Measurements from ENCODE around the gene RAG1.

The RAG1 gene

DNA sequence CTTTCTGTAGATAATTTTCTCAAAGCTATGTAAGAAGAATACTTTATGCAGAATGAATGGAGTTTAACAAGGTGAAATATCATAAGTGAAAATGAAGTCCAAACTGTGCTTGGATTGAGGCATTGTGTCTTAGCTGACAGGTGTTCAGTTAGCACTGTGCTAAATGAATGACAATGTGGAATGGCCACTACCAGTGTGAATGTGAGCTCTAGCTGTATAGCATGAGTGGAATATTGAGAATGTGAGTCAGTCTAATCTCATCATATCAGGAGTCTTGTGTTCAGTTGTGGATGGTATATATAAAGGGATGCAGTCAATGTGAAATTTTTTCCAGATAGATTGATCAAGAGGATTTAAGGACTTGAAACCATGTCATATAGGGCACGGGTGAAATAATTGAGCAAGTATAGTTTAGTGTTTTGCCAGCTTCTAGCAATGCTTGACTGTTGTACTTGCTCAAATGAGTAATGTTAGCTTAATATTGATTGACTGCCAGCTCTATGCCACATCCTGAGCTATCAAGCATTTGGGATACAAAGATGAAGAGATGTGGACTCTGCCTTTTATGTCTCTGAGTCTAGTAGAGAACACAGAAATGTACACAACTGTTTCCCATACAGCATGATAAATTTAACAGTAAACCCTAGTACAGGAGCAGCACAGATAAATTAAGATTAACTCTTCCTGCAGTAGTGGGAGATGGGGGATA lies 40.8 kb downstream of the RAG1 start:
- Histone ChIP-seq H3K4me3 (IDR thresholded peaks at IDR 0.05; ENCODE audit: insufficient read depth, low read depth, low read length) (no peak overlapping the region), H3K79me2 (ENCODE audit: insufficient read depth, low read depth) (no peaks in the 10 kb centered on the region), H3K36me3 (ENCODE audit: insufficient read depth) (no peaks in the 10 kb centered on the region), H3K27ac (no peak overlapping the region), H2AFZ (ENCODE audit: low read depth) (no peak overlapping the region), H3K4me1 (ENCODE audit: low read depth, poor library complexity, severe bottlenecking) (peaks cover 39% of the 10 kb centered on the region), H3K27me3 (ENCODE audit: insufficient read depth, low read depth) (no peaks in the 10 kb centered on the region), H3K9ac (no peak overlapping the region), H3K4me2 (no peak overlapping the region), H4K20me1 (ENCODE audit: insufficient read depth) (no peaks in the 10 kb centered on the region)
- TF ChIP-seq, protein P1, sequence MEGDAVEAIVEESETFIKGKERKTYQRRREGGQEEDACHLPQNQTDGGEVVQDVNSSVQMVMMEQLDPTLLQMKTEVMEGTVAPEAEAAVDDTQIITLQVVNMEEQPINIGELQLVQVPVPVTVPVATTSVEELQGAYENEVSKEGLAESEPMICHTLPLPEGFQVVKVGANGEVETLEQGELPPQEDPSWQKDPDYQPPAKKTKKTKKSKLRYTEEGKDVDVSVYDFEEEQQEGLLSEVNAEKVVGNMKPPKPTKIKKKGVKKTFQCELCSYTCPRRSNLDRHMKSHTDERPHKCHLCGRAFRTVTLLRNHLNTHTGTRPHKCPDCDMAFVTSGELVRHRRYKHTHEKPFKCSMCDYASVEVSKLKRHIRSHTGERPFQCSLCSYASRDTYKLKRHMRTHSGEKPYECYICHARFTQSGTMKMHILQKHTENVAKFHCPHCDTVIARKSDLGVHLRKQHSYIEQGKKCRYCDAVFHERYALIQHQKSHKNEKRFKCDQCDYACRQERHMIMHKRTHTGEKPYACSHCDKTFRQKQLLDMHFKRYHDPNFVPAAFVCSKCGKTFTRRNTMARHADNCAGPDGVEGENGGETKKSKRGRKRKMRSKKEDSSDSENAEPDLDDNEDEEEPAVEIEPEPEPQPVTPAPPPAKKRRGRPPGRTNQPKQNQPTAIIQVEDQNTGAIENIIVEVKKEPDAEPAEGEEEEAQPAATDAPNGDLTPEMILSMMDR (conservative IDR thresholded peaks at IDR 0.05; ENCODE audit: low read depth, low read length) = no peak

DNA sequence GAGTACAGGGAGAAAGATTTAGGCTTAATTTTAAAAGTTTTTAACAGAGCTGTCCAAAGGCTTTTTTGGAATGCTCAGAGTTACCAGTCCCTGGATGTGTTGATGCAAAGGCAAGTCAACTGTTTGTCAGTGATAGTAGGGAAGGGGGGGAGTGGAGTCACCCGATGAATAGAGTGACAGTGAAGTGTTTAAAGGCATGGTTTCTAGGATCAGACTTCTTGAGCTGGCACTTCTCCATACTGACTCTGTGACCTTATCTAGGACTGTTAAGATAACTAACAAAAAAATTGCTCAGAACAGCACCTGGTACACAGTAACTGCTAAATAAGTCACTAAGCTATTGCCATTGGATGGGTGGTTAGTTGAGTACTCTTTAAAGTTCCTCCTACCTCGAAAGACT lies 41.6 kb downstream of the RAG1 start:
- peaks cover 31% of the 10 kb centered on the region for H3K4me1 ChIP-seq (ENCODE audit: low read depth, poor library complexity, severe bottlenecking)
- H3K36me3 ChIP-seq (ENCODE audit: insufficient read depth) = no peaks in the 10 kb centered on the region
- no peak overlapping the region for H3K4me3 ChIP-seq (IDR thresholded peaks at IDR 0.05; ENCODE audit: insufficient read depth, low read depth, low read length)
- TF ChIP-seq, protein P1 (conservative IDR thresholded peaks at IDR 0.05; ENCODE audit: low read depth, low read length) = no peak
- H3K9ac ChIP-seq = no peak overlapping the region
- H3K4me2 ChIP-seq = no peak overlapping the region
- no peak overlapping the region for H3K27ac ChIP-seq
- H2AFZ ChIP-seq (ENCODE audit: low read depth) = no peak overlapping the region
- H4K20me1 ChIP-seq (ENCODE audit: insufficient read depth) = no peaks in the 10 kb centered on the region
- H3K79me2 ChIP-seq (ENCODE audit: insufficient read depth, low read depth) = no peaks in the 10 kb centered on the region
- no peaks in the 10 kb centered on the region for H3K27me3 ChIP-seq (ENCODE audit: insufficient read depth, low read depth)

DNA sequence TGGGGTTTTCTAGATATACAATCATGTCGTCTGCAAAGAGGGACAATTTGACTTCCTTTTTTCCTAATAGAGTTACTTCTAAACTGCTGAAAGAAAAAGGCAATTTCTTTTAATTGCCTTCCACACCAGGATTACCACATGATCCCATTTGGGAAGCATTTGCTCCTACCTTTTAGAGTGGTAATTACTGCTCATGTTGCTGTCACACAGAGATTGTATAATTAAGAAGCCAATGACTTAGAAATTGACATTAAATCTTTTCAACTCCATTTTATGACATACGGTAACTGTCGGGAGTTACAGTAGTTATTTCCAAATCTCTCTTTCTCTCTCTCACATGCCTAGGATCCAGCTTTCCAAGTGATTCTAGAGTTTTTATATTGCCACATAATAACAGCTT lies 48.0 kb downstream of the RAG1 start:
- no peak overlapping the region for H3K4me2 ChIP-seq
- no peak overlapping the region for H3K9ac ChIP-seq
- H3K27ac ChIP-seq = no peak overlapping the region
- H3K4me3 ChIP-seq (IDR thresholded peaks at IDR 0.05; ENCODE audit: insufficient read depth, low read depth, low read length) = no peak overlapping the region
- TF ChIP-seq, protein P1 (conservative IDR thresholded peaks at IDR 0.05; ENCODE audit: low read depth, low read length) = no peak
- H2AFZ ChIP-seq (ENCODE audit: low read depth) = no peak overlapping the region
- no peaks in the 10 kb centered on the region for H3K79me2 ChIP-seq (ENCODE audit: insufficient read depth, low read depth)
- peaks cover 6% of the 10 kb centered on the region for H3K4me1 ChIP-seq (ENCODE audit: low read depth, poor library complexity, severe bottlenecking)
- H4K20me1 ChIP-seq (ENCODE audit: insufficient read depth) = no peaks in the 10 kb centered on the region
- H3K36me3 ChIP-seq (ENCODE audit: insufficient read depth) = no peaks in the 10 kb centered on the region
- H3K27me3 ChIP-seq (ENCODE audit: insufficient read depth, low read depth) = no peaks in the 10 kb centered on the region

- TF ChIP-seq, protein P1 (conservative IDR thresholded peaks at IDR 0.05; ENCODE audit: low read depth, low read length) = no peak
- H3K27ac ChIP-seq = no peak overlapping the region
- H3K36me3 ChIP-seq (ENCODE audit: insufficient read depth) = no peaks in the 10 kb centered on the region
- H4K20me1 ChIP-seq (ENCODE audit: insufficient read depth) = no peaks in the 10 kb centered on the region
- H2AFZ ChIP-seq (ENCODE audit: low read depth) = no peak overlapping the region
- no peak overlapping the region for H3K4me3 ChIP-seq (IDR thresholded peaks at IDR 0.05; ENCODE audit: insufficient read depth, low read depth, low read length)
- H3K4me1 ChIP-seq (ENCODE audit: low read depth, poor library complexity, severe bottlenecking) = peaks cover 6% of the 10 kb centered on the region
- no peaks in the 10 kb centered on the region for H3K27me3 ChIP-seq (ENCODE audit: insufficient read depth, low read depth)
- H3K9ac ChIP-seq = no peak overlapping the region
- no peaks in the 10 kb centered on the region for H3K79me2 ChIP-seq (ENCODE audit: insufficient read depth, low read depth)
- no peak overlapping the region for H3K4me2 ChIP-seq
Observed at GRCh38 chr11:36617543-36618362, 49.9 kb downstream of the RAG1 start.
